DOHH2 (cell line): Measurements from ENCODE around the gene TRIM46.

Experiments
- CTCF ChIP-seq: fragments of 200-600 bp; sonication (generic); IDR thresholded peaks from one replicate; pipeline ENCODE4 v1.5.1; 2014; ENCODE audit warnings: antibody characterized with exemption, mild to moderate bottlenecking, low read depth, low read length; ENCODE audit not compliant: poor library complexity, severe bottlenecking
- EZH2phosphoT487 ChIP-seq: fragments of 200-600 bp; sonication (generic); IDR thresholded peaks from 2 replicates; pipeline ENCODE4 v1.6.1; 2017; ENCODE audit warnings: borderline replicate concordance, mild to moderate bottlenecking, antibody characterized with exemption, low read length, moderate library complexity, mixed read lengths

- TF ChIP-seq CTCF (no peak), EZH2phosphoT487 (no peak)
Observed at GRCh38 chr1:155173478-155174323, at the start of gene TRIM46.
